GM23338 (cell line): ENCODE results near the gene APOOL.

Experiments used
- CREB1 ChIP-seq: fragments of 250-450 bp; sonication (Bioruptor Pico); IDR thresholded peaks from 2 replicates; pipeline ENCODE4 v1.5.0; 2020; ENCODE audit warnings: low read depth, mild to moderate bottlenecking, moderate library complexity
- EZH2 ChIP-seq: fragments of 200-600 bp; sonication (generic); IDR thresholded peaks from one replicate; pipeline ENCODE4 v1.8.0; 2017; ENCODE audit warnings: antibody characterized with exemption, mild to moderate bottlenecking, low read depth; ENCODE audit not compliant: unreplicated experiment
- EZH2phosphoT487 ChIP-seq: fragments of 200-600 bp; sonication (generic); IDR thresholded peaks from one replicate; pipeline ENCODE4 v1.8.1; 2018; ENCODE audit warnings: antibody characterized with exemption; ENCODE audit not compliant: unreplicated experiment
- POLR2AphosphoS5 ChIP-seq: IDR thresholded peaks from 2 replicates; pipeline ENCODE4 v1.6.1; 2016; ENCODE audit warnings: antibody characterized with exemption, low read depth
- REST ChIP-seq: IDR thresholded peaks from one replicate; pipeline ENCODE4 v1.6.1; 2018; ENCODE audit warnings: antibody characterized with exemption; ENCODE audit not compliant: unreplicated experiment
- TF ChIP-seq, protein P1 (sequence below), 2 experiments: fragments of 200-600 bp in 1 of 2; sonication (generic) in 1 of 2; conservative IDR thresholded peaks; 2 replicates each; pipeline versions ENCODE4 v1.5.1 to v1.6.1; 2016 to 2017; ENCODE audit warnings: antibody characterized with exemption in 2 of 2, low read depth in 2 of 2, mild to moderate bottlenecking in 2 of 2, moderate library complexity in 1 of 2

GRCh38 chrX:85113746-85114145, 110.1 kb downstream of the APOOL start:
- TF ChIP-seq, protein P1, sequence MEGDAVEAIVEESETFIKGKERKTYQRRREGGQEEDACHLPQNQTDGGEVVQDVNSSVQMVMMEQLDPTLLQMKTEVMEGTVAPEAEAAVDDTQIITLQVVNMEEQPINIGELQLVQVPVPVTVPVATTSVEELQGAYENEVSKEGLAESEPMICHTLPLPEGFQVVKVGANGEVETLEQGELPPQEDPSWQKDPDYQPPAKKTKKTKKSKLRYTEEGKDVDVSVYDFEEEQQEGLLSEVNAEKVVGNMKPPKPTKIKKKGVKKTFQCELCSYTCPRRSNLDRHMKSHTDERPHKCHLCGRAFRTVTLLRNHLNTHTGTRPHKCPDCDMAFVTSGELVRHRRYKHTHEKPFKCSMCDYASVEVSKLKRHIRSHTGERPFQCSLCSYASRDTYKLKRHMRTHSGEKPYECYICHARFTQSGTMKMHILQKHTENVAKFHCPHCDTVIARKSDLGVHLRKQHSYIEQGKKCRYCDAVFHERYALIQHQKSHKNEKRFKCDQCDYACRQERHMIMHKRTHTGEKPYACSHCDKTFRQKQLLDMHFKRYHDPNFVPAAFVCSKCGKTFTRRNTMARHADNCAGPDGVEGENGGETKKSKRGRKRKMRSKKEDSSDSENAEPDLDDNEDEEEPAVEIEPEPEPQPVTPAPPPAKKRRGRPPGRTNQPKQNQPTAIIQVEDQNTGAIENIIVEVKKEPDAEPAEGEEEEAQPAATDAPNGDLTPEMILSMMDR (conservative IDR thresholded peaks at IDR 0.05; ENCODE audit: low read depth in 2 of 2) = no peak
- TF ChIP-seq POLR2AphosphoS5 (no peak), EZH2phosphoT487 (no peak), REST (no peak), EZH2 (no peak), CREB1 (CRISPR knock-in tag) (no peak)
